ENCODE measurements around the gene CMYA5.

Gene CMYA5

GRCh38 chr5:79686799-79687198, 2.8 kb upstream of the CMYA5 start:
- no peak for TF ChIP-seq CTCF (IDR thresholded peaks at IDR 0.05; ENCODE audit: low read depth, low read length)
- H3K4me3 ChIP-seq (ENCODE audit: low read depth, low read length): no peak overlapping the region
- H3K36me3 ChIP-seq: peaks cover 25% of the 10 kb centered on the region
- H3K27me3 ChIP-seq (ENCODE audit: insufficient read depth, low read depth, severe bottlenecking): no peaks in the 10 kb centered on the region
- DNase-seq: no peak
- no peaks in the 10 kb centered on the region for H3K9me3 ChIP-seq (ENCODE audit: severe bottlenecking)
- no peak overlapping the region for H3K27ac ChIP-seq

- Histone ChIP-seq H3K36me3 (peaks cover 17% of the 10 kb centered on the region), H3K4me3 (ENCODE audit: low read depth, low read length) (no peak overlapping the region), H3K27me3 (ENCODE audit: insufficient read depth, low read depth, severe bottlenecking) (no peaks in the 10 kb centered on the region), H3K9me3 (ENCODE audit: severe bottlenecking) (no peaks in the 10 kb centered on the region), H3K27ac (no peak overlapping the region)
- no peak for DNase-seq
- TF ChIP-seq CTCF (IDR thresholded peaks at IDR 0.05; ENCODE audit: low read depth, low read length): no peak
Measured at GRCh38 chr5:79687889-79688288, 1.7 kb upstream of the CMYA5 start.

- no peak overlapping the region for H3K4me3 ChIP-seq (ENCODE audit: low read depth, low read length)
- no peak for TF ChIP-seq CTCF (IDR thresholded peaks at IDR 0.05; ENCODE audit: low read depth, low read length)
- H3K27ac ChIP-seq: no peak overlapping the region
- H3K27me3 ChIP-seq (ENCODE audit: insufficient read depth, low read depth, severe bottlenecking): no peaks in the 10 kb centered on the region
- no peaks in the 10 kb centered on the region for H3K9me3 ChIP-seq (ENCODE audit: severe bottlenecking)
- H3K36me3 ChIP-seq: peaks cover 7% of the 10 kb centered on the region
- DNase-seq: no peak
Measured at GRCh38 chr5:79691007-79691406, 1.4 kb downstream of the CMYA5 start.

GRCh38 chr5:79692596-79692995, 3.0 kb downstream of the CMYA5 start:
- H3K27me3 ChIP-seq (ENCODE audit: insufficient read depth, low read depth, severe bottlenecking): no peaks in the 10 kb centered on the region
- no peak overlapping the region for H3K4me3 ChIP-seq (ENCODE audit: low read depth, low read length)
- no peaks in the 10 kb centered on the region for H3K36me3 ChIP-seq
- H3K27ac ChIP-seq: no peak overlapping the region
- no peaks in the 10 kb centered on the region for H3K9me3 ChIP-seq (ENCODE audit: severe bottlenecking)
- no peak for DNase-seq
- TF ChIP-seq CTCF (IDR thresholded peaks at IDR 0.05; ENCODE audit: low read depth, low read length): no peak

GRCh38 chr5:79694183-79694582, 4.5 kb downstream of the CMYA5 start:
- no peak overlapping the region for H3K4me3 ChIP-seq (ENCODE audit: low read depth, low read length)
- DNase-seq: no peak
- no peaks in the 10 kb centered on the region for H3K36me3 ChIP-seq
- no peaks in the 10 kb centered on the region for H3K9me3 ChIP-seq (ENCODE audit: severe bottlenecking)
- no peak for TF ChIP-seq CTCF (IDR thresholded peaks at IDR 0.05; ENCODE audit: low read depth, low read length)
- H3K27ac ChIP-seq: no peak overlapping the region
- no peaks in the 10 kb centered on the region for H3K27me3 ChIP-seq (ENCODE audit: insufficient read depth, low read depth, severe bottlenecking)

- TF ChIP-seq CTCF (IDR thresholded peaks at IDR 0.05; ENCODE audit: low read depth, low read length): no peak
- DNase-seq: no peak
- Histone ChIP-seq H3K27me3 (ENCODE audit: insufficient read depth, low read depth, severe bottlenecking) (no peaks in the 10 kb centered on the region), H3K27ac (no peak overlapping the region), H3K4me3 (ENCODE audit: low read depth, low read length) (no peak overlapping the region), H3K9me3 (ENCODE audit: severe bottlenecking) (no peaks in the 10 kb centered on the region), H3K36me3 (no peaks in the 10 kb centered on the region)
Measured at GRCh38 chr5:79694652-79695051, 5.0 kb downstream of the CMYA5 start.
